ENCODE measurements around the gene OSTC.

DNA sequence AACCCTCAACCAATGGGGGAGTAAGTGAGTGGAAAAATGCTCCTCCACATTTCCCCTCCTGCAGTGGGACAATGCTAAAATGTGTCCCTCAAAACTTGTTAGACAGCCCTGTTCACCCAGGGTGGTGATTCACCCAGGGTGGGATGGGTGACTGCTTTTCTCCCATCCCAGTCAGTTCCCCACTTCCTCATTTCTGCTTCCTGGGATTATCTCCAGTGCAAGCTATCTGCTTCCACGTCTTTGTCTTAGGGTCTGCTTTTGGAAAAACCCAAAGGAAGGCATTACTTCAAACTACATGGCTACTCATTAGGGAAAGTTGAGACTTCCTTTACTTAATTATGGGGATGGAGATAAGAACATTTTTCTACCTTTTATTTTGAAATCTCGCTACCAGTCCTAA, 67.0 kb downstream of the OSTC start:
- no peak for TF ChIP-seq CTCF (IDR thresholded peaks at IDR 0.05 in 8 of 11, conservative IDR thresholded peaks at IDR 0.05 in 3 of 11)
- TF ChIP-seq POLR2A (IDR thresholded peaks at IDR 0.05): no peak
- no peak for TF ChIP-seq POLR2AphosphoS5 (IDR thresholded peaks at IDR 0.05)

Data from spleen (tissue), 7 donors.